ENCODE results near the gene SNIP1.

DNA sequence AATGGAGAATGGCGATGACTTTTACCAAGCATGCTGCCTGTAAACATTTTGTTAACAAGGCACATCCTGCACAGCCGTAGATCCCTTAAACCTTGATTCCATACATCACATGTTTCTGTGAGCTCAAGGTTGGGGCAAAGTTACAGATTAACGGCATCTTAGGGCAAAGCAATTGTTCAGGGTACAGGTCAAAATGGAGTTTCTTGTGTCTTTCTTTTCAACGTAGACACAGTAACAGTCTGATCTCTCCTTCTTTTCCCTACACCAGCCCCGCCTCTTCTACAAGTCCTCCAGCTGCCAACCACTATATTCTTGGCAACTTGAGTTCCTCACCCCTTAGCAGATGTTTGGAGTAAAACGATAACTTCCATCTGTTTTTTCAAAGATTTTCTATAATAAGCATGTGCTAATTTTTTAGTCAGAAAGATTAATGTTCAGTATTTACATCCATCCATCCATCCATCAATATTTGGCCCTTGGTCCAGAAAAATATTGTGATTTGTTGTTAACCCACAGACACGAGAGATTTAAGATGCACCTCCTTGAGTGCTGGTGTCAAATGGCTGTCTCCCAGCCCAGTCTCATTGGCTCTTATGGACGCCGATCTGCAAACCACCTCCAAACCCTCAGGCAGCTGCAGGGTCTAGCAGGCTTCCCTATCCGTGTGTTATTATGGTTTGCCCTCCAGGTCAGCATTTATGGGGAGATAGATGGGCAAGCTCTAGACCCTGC lies 6.5 kb upstream of the SNIP1 start:
- TF ChIP-seq, protein P1, sequence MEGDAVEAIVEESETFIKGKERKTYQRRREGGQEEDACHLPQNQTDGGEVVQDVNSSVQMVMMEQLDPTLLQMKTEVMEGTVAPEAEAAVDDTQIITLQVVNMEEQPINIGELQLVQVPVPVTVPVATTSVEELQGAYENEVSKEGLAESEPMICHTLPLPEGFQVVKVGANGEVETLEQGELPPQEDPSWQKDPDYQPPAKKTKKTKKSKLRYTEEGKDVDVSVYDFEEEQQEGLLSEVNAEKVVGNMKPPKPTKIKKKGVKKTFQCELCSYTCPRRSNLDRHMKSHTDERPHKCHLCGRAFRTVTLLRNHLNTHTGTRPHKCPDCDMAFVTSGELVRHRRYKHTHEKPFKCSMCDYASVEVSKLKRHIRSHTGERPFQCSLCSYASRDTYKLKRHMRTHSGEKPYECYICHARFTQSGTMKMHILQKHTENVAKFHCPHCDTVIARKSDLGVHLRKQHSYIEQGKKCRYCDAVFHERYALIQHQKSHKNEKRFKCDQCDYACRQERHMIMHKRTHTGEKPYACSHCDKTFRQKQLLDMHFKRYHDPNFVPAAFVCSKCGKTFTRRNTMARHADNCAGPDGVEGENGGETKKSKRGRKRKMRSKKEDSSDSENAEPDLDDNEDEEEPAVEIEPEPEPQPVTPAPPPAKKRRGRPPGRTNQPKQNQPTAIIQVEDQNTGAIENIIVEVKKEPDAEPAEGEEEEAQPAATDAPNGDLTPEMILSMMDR (conservative IDR thresholded peaks at IDR 0.05) = no peak
- no peak for TF ChIP-seq EZH2 (IDR thresholded peaks at IDR 0.05; ENCODE audit: low read depth)

Measured in PC-9 (cell line).